ENCODE data around the gene LHFPL4. TPM values are rescaled to one million over a fixed set of nuclear protein-coding genes. Genes with fewer than 3 reads are reported as not detected.

Gene LHFPL4
- total RNA-seq, 1 donor from 2014 or later, result not detected

DNA sequence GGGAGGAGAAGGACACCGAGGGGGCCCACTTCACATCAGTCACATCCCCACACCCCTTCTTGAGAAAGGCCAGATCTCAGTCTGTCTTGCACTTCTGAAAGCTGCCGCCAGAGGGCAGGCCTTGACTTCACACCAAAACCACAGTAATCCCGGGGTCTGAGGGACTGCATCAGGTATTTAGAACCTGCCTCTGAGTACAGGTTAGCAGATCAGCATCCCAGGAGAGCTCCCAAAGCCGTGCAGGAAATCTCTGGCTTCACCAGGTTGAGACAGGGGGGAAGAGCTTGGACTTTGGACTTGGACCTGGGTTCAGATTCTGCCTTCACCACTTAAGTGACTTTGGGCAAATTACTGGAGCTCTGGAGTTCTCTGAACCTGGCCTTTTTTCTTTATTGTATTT lies 50.3 kb downstream of the LHFPL4 start:
- Histone ChIP-seq H3K27ac (no peak overlapping the region), H3K27me3 (peaks cover 27% of the 10 kb centered on the region), H3K9me3 (no peaks in the 10 kb centered on the region), H3K4me3 (no peak overlapping the region), H3K36me3 (no peaks in the 10 kb centered on the region), H3K4me1 (peaks cover 9% of the 10 kb centered on the region)
- intact Hi-C loops (cut with DNase I), result no loop called here
- TF ChIP-seq, protein P1, sequence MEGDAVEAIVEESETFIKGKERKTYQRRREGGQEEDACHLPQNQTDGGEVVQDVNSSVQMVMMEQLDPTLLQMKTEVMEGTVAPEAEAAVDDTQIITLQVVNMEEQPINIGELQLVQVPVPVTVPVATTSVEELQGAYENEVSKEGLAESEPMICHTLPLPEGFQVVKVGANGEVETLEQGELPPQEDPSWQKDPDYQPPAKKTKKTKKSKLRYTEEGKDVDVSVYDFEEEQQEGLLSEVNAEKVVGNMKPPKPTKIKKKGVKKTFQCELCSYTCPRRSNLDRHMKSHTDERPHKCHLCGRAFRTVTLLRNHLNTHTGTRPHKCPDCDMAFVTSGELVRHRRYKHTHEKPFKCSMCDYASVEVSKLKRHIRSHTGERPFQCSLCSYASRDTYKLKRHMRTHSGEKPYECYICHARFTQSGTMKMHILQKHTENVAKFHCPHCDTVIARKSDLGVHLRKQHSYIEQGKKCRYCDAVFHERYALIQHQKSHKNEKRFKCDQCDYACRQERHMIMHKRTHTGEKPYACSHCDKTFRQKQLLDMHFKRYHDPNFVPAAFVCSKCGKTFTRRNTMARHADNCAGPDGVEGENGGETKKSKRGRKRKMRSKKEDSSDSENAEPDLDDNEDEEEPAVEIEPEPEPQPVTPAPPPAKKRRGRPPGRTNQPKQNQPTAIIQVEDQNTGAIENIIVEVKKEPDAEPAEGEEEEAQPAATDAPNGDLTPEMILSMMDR (IDR thresholded peaks at IDR 0.05), result peak; percentile 90
- ATAC-seq, result peak; percentile 79
- peak; percentile 79 for DNase-seq

DNA sequence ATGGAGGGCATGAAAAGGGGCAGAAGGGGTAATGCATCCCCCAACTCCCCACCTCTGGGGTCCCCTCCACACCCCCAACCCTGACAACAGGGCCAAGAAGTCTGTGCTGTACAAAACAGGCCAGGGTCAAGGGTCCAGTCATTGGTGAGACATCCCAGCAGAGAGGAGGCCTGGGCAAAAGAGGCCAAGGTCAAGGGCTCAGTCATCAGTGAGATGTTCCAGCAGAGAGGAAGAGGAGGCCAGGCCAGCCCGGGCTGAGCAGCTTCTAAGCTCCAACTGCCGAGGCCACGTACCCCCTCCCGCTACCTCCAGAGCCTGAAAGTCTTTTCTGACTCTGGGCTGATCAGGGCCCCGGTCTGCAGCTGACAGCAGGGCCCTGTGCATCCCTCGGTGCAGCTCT lies 52.4 kb downstream of the LHFPL4 start:
- DNase-seq (no peak), ATAC-seq (no peak)
- Histone ChIP-seq H3K4me1 (peaks cover 9% of the 10 kb centered on the region), H3K9me3 (no peaks in the 10 kb centered on the region), H3K27ac (no peak overlapping the region), H3K27me3 (peaks cover 27% of the 10 kb centered on the region), H3K36me3 (no peaks in the 10 kb centered on the region), H3K4me3 (no peak overlapping the region)
- intact Hi-C loops (cut with DNase I), result no loop called here
- TF ChIP-seq, protein P1 (IDR thresholded peaks at IDR 0.05), result no peak

DNA sequence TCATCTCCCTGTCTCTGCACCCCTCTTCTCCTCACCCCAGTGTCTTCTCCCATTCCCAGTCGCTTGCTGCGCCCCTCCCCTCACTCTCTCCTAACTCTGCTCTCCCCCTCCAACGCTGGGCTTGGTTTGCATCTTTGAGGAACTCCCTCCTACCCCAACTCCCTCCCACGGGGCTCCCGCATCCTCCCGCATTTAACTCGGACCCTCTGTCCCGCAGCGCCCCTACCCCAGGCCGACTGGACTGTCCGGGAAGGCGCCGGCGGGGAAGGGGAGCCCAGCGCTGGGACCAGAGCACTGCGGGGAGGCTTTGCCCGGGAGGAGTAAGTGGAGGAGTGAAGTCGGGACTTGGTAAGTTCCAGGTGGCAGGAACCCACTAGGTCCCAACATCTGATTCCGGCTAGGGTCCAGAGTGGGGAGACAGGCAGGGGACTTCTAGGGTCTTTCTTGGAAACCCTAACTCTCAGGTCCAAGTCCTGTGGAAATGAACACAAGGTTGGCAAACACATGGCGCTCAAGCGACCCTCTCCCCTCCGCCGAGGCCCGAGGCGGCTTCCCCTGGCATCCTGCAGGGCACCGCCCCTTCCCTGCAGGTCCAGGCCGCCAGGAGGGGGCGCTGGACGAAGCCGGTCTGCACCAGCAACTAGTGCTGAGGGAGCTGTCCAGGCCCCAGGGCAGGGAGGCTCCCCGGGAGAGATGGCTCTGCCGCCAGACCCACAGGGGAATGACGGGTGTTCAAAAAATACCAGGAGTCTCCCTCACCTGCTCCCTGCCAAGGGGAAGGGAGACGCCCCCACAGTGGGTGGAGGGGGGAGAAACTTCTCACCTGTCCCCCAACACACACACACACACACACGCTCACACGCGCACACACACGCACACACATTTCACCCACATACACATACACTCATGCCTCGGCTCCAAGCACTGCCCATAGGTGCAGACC lies 53.2 kb downstream of the LHFPL4 start:
- no peaks in the 10 kb centered on the region for H3K9me3 ChIP-seq
- H3K27ac ChIP-seq, result no peak overlapping the region
- DNase-seq (peak; percentile 84), ATAC-seq (peak; percentile 80)
- H3K4me3 ChIP-seq, result no peak overlapping the region
- H3K36me3 ChIP-seq, result no peaks in the 10 kb centered on the region
- TF ChIP-seq, protein P1 (IDR thresholded peaks at IDR 0.05), result peak; percentile 64
- intact Hi-C loops (cut with DNase I), result no loop called here
- peaks cover 9% of the 10 kb centered on the region for H3K4me1 ChIP-seq
- H3K27me3 ChIP-seq, result peaks cover 27% of the 10 kb centered on the region

DNA sequence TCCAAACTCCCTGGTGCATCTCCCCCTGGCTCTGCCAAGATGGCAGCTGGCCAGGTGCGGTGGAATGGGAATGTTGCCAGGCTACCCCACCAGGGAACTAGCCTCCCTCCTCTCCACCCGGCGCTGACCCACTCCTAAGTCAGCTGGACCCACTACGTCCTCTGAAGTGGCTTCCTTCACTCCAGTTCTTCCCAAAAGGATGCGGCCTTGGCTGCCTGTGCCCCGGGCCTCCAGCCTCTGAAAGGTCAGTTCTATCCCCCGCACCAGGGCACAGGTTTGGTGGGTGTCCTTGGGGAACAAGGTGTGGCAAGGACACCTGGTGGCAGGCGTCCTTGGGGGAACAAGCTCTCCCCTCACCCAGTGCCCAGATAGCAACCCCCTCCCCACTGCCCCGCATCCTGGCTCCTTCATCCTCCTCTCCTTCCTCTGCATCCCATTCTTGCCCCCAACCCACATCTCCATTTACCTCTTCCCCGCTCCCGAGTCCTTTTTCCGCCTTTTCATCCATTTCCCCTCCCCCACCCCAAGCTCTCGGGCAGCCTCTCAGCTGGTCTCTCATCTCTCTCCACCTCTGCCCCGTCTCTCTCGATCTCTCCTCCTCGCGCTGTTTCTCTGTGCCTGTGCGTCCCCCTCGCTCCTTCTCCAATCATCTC lies 54.0 kb downstream of the LHFPL4 start:
- Histone ChIP-seq H3K36me3 (no peaks in the 10 kb centered on the region), H3K4me1 (peaks cover 9% of the 10 kb centered on the region), H3K4me3 (no peak overlapping the region), H3K9me3 (no peaks in the 10 kb centered on the region), H3K27me3 (peaks cover 27% of the 10 kb centered on the region), H3K27ac (no peak overlapping the region)
- ATAC-seq (no peak), DNase-seq (no peak)
- intact Hi-C loops (cut with DNase I), result no loop called here
- TF ChIP-seq, protein P1 (IDR thresholded peaks at IDR 0.05), result no peak

DNA sequence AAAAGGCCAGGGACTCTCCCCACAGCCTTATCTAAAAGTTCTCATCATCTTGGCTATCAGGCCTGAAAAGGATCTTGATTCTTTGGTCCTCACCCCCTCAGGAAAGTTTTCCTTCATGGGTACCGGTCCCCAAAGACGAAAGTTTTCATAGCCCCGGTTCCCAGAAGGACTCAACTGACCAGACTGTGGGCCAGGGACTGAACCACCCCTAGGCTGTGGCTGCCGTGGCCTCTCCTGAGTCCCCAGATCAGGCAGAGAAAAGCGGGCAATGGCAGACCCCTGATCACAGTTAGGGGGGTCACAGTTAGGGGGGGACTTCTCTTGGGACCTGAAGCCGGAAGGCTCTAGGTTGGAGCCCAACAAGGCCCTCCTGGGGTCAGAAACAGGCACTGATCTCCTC lies 54.8 kb downstream of the LHFPL4 start:
- Histone ChIP-seq H3K27me3 (peaks cover 27% of the 10 kb centered on the region), H3K27ac (no peak overlapping the region), H3K9me3 (no peaks in the 10 kb centered on the region), H3K4me1 (peaks cover 9% of the 10 kb centered on the region), H3K4me3 (no peak overlapping the region), H3K36me3 (no peaks in the 10 kb centered on the region)
- DNase-seq (no peak), ATAC-seq (no peak)
- TF ChIP-seq, protein P1 (IDR thresholded peaks at IDR 0.05), result no peak
- intact Hi-C loops (cut with DNase I), result no loop called here
